ENCODE results near the gene SPRR4. TPM values are rescaled to one million over a fixed set of nuclear protein-coding genes. Genes with fewer than 3 reads are reported as not detected.

The SPRR4 gene, protein sequence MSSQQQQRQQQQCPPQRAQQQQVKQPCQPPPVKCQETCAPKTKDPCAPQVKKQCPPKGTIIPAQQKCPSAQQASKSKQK
- total RNA-seq (2022) (not detected in 2 replicates), Bru-seq, nascent RNA (not detected), BruChase-seq, experiment 1, labeled RNA remaining after a 2-hour chase (not detected), BruChase-seq, experiment 2, labeled RNA remaining after a 6-hour chase (not detected)
- long read RNA-seq: 0 reads

DNA sequence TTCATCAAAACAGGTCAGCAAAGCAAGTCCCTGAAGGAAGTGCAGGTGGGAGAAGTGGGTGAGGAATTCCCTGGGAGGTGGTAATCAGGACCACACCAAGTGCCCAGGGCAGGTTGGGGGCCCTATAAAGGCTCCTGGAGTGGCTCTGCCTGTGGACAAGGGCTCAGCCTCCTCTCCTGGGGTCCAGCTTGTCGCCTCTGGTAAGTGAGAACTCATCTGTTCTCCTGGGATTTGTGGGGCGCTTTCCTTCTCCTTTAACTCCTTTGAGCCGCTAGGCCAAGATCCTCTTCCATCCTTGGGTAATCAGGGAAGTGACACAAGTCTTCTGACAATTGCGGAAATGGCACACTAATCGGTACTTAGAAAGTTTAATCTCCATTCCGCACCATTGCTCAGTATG is at the start of gene SPRR4:
Gene SPRR4, plus strand, starts transcription at position 154 of the 400 bp plus-strand sequence. CDS start 1,243 bp downstream, outside the sequence.
- H3K9me3 ChIP-seq: no peaks in the 10 kb centered on the region
- Mint-ChIP-seq H3K27me3 (ENCODE audit: insufficient read depth, unreplicated experiment) (peaks cover 6% of the 10 kb centered on the region), H3K9me3 (ENCODE audit: unreplicated experiment) (no peaks in the 10 kb centered on the region), H3K4me1 (ENCODE audit: low read depth, unreplicated experiment) (no peaks in the 10 kb centered on the region), H3K27ac (ENCODE audit: unreplicated experiment) (no peak within 1 kb of the TSS), H3K36me3 (ENCODE audit: insufficient read depth, unreplicated experiment) (no peaks in the 10 kb centered on the region), H3K4me3 (ENCODE audit: unreplicated experiment) (no peak within 1 kb of the TSS)
- H3K36me3 ChIP-seq (ENCODE audit: control insufficient read depth, insufficient read depth, low read length): no peaks in the 10 kb centered on the region
- POLR2A ChIA-PET: no interaction called here
- no peak for DNase-seq
- CTCF ChIA-PET: no interaction called here
- BruUV-seq (replicated peaks): no TSS peak
- no peak within 1 kb of the TSS for H3K4me3 ChIP-seq (ENCODE audit: low read depth, low read length)
- TF ChIP-seq, protein P1, sequence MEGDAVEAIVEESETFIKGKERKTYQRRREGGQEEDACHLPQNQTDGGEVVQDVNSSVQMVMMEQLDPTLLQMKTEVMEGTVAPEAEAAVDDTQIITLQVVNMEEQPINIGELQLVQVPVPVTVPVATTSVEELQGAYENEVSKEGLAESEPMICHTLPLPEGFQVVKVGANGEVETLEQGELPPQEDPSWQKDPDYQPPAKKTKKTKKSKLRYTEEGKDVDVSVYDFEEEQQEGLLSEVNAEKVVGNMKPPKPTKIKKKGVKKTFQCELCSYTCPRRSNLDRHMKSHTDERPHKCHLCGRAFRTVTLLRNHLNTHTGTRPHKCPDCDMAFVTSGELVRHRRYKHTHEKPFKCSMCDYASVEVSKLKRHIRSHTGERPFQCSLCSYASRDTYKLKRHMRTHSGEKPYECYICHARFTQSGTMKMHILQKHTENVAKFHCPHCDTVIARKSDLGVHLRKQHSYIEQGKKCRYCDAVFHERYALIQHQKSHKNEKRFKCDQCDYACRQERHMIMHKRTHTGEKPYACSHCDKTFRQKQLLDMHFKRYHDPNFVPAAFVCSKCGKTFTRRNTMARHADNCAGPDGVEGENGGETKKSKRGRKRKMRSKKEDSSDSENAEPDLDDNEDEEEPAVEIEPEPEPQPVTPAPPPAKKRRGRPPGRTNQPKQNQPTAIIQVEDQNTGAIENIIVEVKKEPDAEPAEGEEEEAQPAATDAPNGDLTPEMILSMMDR (IDR thresholded peaks at IDR 0.05; ENCODE audit: insufficient read depth in 1 of 2, low read depth in 1 of 2, low read length in 1 of 2, severe bottlenecking in 1 of 2, unreplicated experiment in 1 of 2): no peak
- H3K27me3 ChIP-seq (replicated peaks; ENCODE audit: control insufficient read depth, insufficient read depth, low read length): no peaks in the 10 kb centered on the region; the same call in 1 of the 2 replicates
- H3K4me1 ChIP-seq: no peaks in the 10 kb centered on the region
- intact Hi-C loops (cut with micrococcal nuclease; ENCODE audit: unreplicated experiment): no loop called here

DNA sequence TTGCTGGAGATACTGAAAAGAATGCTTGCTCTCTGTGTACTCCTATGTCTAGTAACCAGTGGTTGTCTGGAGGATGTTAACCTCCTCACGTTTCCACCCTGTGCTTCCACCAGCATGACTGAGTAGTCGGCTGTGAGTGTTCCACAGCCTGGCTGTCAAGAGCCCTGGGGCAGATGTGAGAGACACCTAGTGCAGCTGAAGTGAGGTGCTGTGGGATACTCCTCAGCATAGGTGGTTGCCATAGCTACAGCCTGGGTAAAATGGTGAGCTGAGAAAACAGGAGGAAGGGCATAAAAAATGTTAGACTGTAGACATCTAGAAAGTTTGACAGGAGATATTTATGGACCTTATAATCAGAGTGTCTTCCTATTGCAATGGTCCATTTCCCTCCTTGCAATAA is 46.3 kb upstream of the SPRR4 start:
- Histone ChIP-seq H3K4me1 (no peaks in the 10 kb centered on the region), H3K9me3 (no peaks in the 10 kb centered on the region; the same call in 1 of the 2 replicates), H3K27me3 (replicated peaks; ENCODE audit: control insufficient read depth, insufficient read depth, low read length) (no peaks in the 10 kb centered on the region), H3K36me3 (ENCODE audit: control insufficient read depth, insufficient read depth, low read length) (no peaks in the 10 kb centered on the region), H3K4me3 (ENCODE audit: low read depth, low read length) (no peak overlapping the region)
- BruUV-seq (replicated peaks): no TSS peak
- no peaks in the 10 kb centered on the region for H3K36me3 Mint-ChIP-seq (ENCODE audit: insufficient read depth, unreplicated experiment)
- TF ChIP-seq, protein P1 (IDR thresholded peaks at IDR 0.05; ENCODE audit: insufficient read depth in 1 of 2, low read depth in 1 of 2, low read length in 1 of 2, severe bottlenecking in 1 of 2, unreplicated experiment in 1 of 2): no peak
- peaks cover 20% of the 10 kb centered on the region for H3K9me3 Mint-ChIP-seq (ENCODE audit: unreplicated experiment)
- intact Hi-C loops (cut with micrococcal nuclease; ENCODE audit: unreplicated experiment): loop anchor here (10.0 kb wide), 1 partner anchor 269 kb away; no protein-coding TSS in a partner anchor
- no peak overlapping the region for H3K4me3 Mint-ChIP-seq (ENCODE audit: unreplicated experiment)
- no peak for DNase-seq
- peaks cover 7% of the 10 kb centered on the region for H3K4me1 Mint-ChIP-seq (ENCODE audit: low read depth, unreplicated experiment)
- peaks cover 9% of the 10 kb centered on the region for H3K27me3 Mint-ChIP-seq (ENCODE audit: insufficient read depth, unreplicated experiment)
- POLR2A ChIA-PET: no interaction called here
- CTCF ChIA-PET: no interaction called here
- no peak overlapping the region for H3K27ac Mint-ChIP-seq (ENCODE audit: unreplicated experiment)

DNA sequence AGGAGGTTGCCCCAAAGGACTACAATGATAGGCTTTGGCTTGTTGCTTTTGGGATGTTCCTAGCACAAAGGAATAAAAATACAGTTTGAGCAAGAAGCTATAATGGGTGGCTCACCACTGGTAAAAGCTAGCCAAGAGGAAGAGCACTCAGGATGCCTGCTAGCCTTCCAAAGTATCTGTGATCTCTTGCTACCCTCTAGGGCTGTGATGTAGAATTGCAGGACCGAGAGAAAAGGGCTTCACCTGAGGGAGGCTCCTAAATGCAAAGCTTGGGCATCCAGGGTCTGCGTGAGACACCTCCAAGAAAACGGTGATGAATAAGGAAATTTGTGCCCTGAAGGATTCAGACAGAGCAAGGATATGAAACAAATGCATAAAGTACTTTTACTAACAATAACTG is 44.4 kb upstream of the SPRR4 start:
- no TSS peak for BruUV-seq (replicated peaks)
- Mint-ChIP-seq H3K27me3 (ENCODE audit: insufficient read depth, unreplicated experiment) (peaks cover 9% of the 10 kb centered on the region), H3K27ac (ENCODE audit: unreplicated experiment) (no peak overlapping the region), H3K36me3 (ENCODE audit: insufficient read depth, unreplicated experiment) (no peaks in the 10 kb centered on the region), H3K4me1 (ENCODE audit: low read depth, unreplicated experiment) (peaks cover 7% of the 10 kb centered on the region), H3K9me3 (ENCODE audit: unreplicated experiment) (peaks cover 20% of the 10 kb centered on the region), H3K4me3 (ENCODE audit: unreplicated experiment) (no peak overlapping the region)
- ChIA-PET POLR2A (interaction anchor here (0.5 kb wide), 1 partner anchor 343 kb away, joined by 3 read pairs; no protein-coding TSS in a partner anchor), CTCF (no interaction called here)
- intact Hi-C loops (cut with micrococcal nuclease; ENCODE audit: unreplicated experiment): loop anchor here (1.0 to 10.0 kb wide), 2 partner anchors 55 to 271 kb away; no protein-coding TSS in a partner anchor
- no peaks in the 10 kb centered on the region; the same call in 1 of the 2 replicates for H3K9me3 ChIP-seq
- H3K4me1 ChIP-seq: no peaks in the 10 kb centered on the region
- peak in 1 of 2 experiments; percentile 19 for DNase-seq
- no peak overlapping the region for H3K4me3 ChIP-seq (ENCODE audit: low read depth, low read length)
- H3K36me3 ChIP-seq (ENCODE audit: control insufficient read depth, insufficient read depth, low read length): no peaks in the 10 kb centered on the region
- TF ChIP-seq, protein P1 (IDR thresholded peaks at IDR 0.05; ENCODE audit: insufficient read depth in 1 of 2, low read depth in 1 of 2, low read length in 1 of 2, severe bottlenecking in 1 of 2, unreplicated experiment in 1 of 2): peak; percentile 20 to 34
- H3K27me3 ChIP-seq (replicated peaks; ENCODE audit: control insufficient read depth, insufficient read depth, low read length): no peaks in the 10 kb centered on the region

Measured in Caco-2 (cell line).